OCI-LY7 (cell line): ENCODE measurements around the gene KRTAP11-1. TPM values are rescaled to one million over a fixed set of nuclear protein-coding genes. Genes with fewer than 3 reads are reported as not detected.
A peak's percentile ranks its signal among the peaks of the same experiment; 100 is the strongest.

Experiments used
- BruUV-seq: library from RNA; stranded (reverse); fragments of 400-500 nt; replicated peaks from 2 replicates; lab custom pipeline; 2021; lab: Mats Ljungman, UMichigan
- CTCF ChIA-PET: fragments of 300-600 bp; sonication (Branson Sonifier 250); formaldehyde crosslinking; loops from one replicate; lab custom pipeline; 2022; ENCODE audit warnings: antibody characterized with exemption; ENCODE audit not compliant: unreplicated experiment; lab: Charles Lee
- POLR2A ChIA-PET: fragments of 300-600 bp; sonication (Branson Sonifier 250); formaldehyde crosslinking; loops from one replicate; lab custom pipeline; 2022; ENCODE audit warnings: antibody characterized with exemption; lab: Charles Lee
- DNase-seq: peaks from one replicate; pipeline ENCODE4 v3.0.0-alpha.2; 2015; ENCODE audit warnings: low spot score
- H2AFZ ChIP-seq: fragments of 200-600 bp; sonication (generic), shearing (Covaris generic); 2 replicates; pipeline ENCODE4 v1.6.1; 2014; ENCODE audit warnings: mild to moderate bottlenecking, antibody characterized with exemption, low read length, moderate library complexity
- H3K27ac ChIP-seq: fragments of 200-600 bp; sonication (generic); 2 replicates; pipeline ENCODE4 v1.5.1; 2014; ENCODE audit warnings: mixed run types, low read depth, mild to moderate bottlenecking, moderate library complexity, low read length, inconsistent platforms; ENCODE audit not compliant: poor library complexity, severe bottlenecking
- H3K36me3 ChIP-seq: fragments of 200-600 bp; sonication (generic); 2 replicates; pipeline ENCODE4 v1.6.1; 2014; ENCODE audit warnings: mild to moderate bottlenecking, antibody characterized with exemption, low read length, moderate library complexity, mixed read lengths; ENCODE audit not compliant: insufficient read depth
- H3K4me1 ChIP-seq: fragments of 200-600 bp; sonication (generic); 2 replicates; pipeline ENCODE4 v1.5.1; 2014; ENCODE audit warnings: mild to moderate bottlenecking, low read length; ENCODE audit not compliant: insufficient read depth, poor library complexity, severe bottlenecking
- H3K4me2 ChIP-seq: fragments of 200-600 bp; sonication (generic); 2 replicates; pipeline ENCODE4 v1.6.1; 2014; ENCODE audit warnings: mild to moderate bottlenecking, low read length
- H3K4me3 ChIP-seq: fragments of 200-600 bp; sonication (generic); 2 replicates; pipeline ENCODE4 v1.5.1; 2014; ENCODE audit warnings: mild to moderate bottlenecking, low read depth, low read length; ENCODE audit not compliant: poor library complexity, severe bottlenecking
- H3K79me2 ChIP-seq: fragments of 200-600 bp; sonication (generic); 2 replicates; pipeline ENCODE4 v1.6.1; 2016; ENCODE audit warnings: low read depth, mild to moderate bottlenecking, low read length, moderate library complexity, mixed read lengths; ENCODE audit not compliant: insufficient read depth
- H3K9me2 ChIP-seq: fragments of 200-600 bp; sonication (generic); 2 replicates; pipeline ENCODE4 v1.6.1; 2016; ENCODE audit warnings: mild to moderate bottlenecking, low read length, mixed read lengths; ENCODE audit not compliant: insufficient read depth
- H3K9me3 ChIP-seq: fragments of 200-600 bp; sonication (generic); 2 replicates; pipeline ENCODE4 v1.6.1; 2014; ENCODE audit warnings: mild to moderate bottlenecking, mixed run types, low read length, mixed read lengths
- H4K20me1 ChIP-seq: fragments of 200-600 bp; sonication (generic); 2 replicates; pipeline ENCODE4 v1.6.1; 2014; ENCODE audit warnings: mild to moderate bottlenecking, antibody characterized with exemption, low read length, moderate library complexity, mixed read lengths; ENCODE audit not compliant: insufficient read depth
- EZH2phosphoT487 ChIP-seq: fragments of 200-600 bp; sonication (generic); IDR thresholded peaks from 2 replicates; pipeline ENCODE4 v1.6.1; 2018; ENCODE audit warnings: low read depth, borderline replicate concordance, mild to moderate bottlenecking, mixed run types, antibody characterized with exemption, low read length, moderate library complexity, mixed read lengths
- intact Hi-C: fragments of 100-400 bp; cut with micrococcal nuclease; formaldehyde crosslinking; loops from one replicate; pipeline ENCODE4 v1.10.0; 2022; ENCODE audit not compliant: unreplicated experiment
- total RNA-seq, 2 experiments: library from RNA; depleted of rRNA in 1 of 2; stranded (reverse); fragments of >200 nt in 1 of 2; shearing (Covaris generic) in 1 of 2; gene quantifications; 2 replicates each; pipeline ENCODE4 v1.2.3, GENCODE V29; 2014 to 2022
- TF ChIP-seq, protein P1 (sequence below): fragments of 200-600 bp; sonication (generic); conservative IDR thresholded peaks from 2 replicates; pipeline ENCODE4 v1.5.1; 2014; ENCODE audit warnings: mild to moderate bottlenecking, antibody characterized with exemption, low read length, moderate library complexity, mixed read lengths

KRTAP11-1 gene
- total RNA-seq, 2 experiments from 2014 or later = not detected

DNA sequence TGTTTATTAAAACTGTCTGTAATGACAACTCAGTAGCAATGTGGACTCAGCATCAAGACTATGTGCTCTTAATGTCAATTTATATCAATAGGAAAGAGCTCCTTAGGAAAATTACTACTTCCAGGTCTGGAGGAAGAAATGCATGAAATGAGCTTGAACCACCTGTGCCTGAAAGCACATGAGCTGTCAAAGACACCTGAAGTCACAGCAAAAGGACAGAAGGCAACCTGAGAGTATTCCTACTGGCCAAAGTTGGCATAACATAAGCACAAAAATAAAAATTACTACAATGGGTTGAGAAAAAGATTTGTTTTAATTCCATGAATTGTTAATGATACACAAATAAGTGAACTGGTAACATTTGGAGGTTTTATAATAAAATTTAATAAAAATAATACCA lies 38.4 kb downstream of the KRTAP11-1 start:
- H4K20me1 ChIP-seq = no peaks in the 10 kb centered on the region
- no peak overlapping the region for H3K27ac ChIP-seq
- ChIA-PET CTCF (no interaction called here), POLR2A (interaction anchor here (0.6 to 0.9 kb wide), 2 partner anchors 15 to 1817 kb away, joined by 3 to 4 read pairs; no protein-coding TSS in a partner anchor)
- H3K4me1 ChIP-seq = no peaks in the 10 kb centered on the region
- no TSS peak for BruUV-seq
- intact Hi-C loops = no loop called here
- no peaks in the 10 kb centered on the region for H3K36me3 ChIP-seq
- DNase-seq = no peak
- H3K4me2 ChIP-seq = no peak overlapping the region
- TF ChIP-seq, protein P1, sequence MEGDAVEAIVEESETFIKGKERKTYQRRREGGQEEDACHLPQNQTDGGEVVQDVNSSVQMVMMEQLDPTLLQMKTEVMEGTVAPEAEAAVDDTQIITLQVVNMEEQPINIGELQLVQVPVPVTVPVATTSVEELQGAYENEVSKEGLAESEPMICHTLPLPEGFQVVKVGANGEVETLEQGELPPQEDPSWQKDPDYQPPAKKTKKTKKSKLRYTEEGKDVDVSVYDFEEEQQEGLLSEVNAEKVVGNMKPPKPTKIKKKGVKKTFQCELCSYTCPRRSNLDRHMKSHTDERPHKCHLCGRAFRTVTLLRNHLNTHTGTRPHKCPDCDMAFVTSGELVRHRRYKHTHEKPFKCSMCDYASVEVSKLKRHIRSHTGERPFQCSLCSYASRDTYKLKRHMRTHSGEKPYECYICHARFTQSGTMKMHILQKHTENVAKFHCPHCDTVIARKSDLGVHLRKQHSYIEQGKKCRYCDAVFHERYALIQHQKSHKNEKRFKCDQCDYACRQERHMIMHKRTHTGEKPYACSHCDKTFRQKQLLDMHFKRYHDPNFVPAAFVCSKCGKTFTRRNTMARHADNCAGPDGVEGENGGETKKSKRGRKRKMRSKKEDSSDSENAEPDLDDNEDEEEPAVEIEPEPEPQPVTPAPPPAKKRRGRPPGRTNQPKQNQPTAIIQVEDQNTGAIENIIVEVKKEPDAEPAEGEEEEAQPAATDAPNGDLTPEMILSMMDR = no peak
- no peak overlapping the region for H3K4me3 ChIP-seq
- H3K9me2 ChIP-seq = no peaks in the 10 kb centered on the region
- H3K79me2 ChIP-seq = no peaks in the 10 kb centered on the region
- no peak overlapping the region for H2AFZ ChIP-seq
- no peaks in the 10 kb centered on the region for H3K9me3 ChIP-seq

DNA sequence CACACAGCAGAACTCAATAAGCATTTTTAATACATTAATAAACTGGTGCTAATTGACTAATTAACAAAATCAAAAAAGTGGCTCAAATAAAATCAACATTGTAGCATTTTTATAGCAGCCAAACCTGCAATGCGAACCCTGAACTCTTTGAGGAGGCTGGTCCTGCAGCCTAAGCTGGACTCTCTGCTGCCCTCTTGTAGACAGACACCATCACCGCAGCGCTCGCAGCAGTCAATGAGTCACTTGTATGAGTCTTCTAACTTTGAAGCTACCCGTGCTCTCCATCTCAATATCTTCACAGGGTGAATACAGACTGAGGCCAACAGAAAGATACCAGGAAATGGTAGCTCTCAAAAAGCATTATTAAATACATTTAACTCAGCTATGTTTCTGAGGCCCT lies 42.1 kb downstream of the KRTAP11-1 start:
- intact Hi-C loops = no loop called here
- DNase-seq = peak; percentile 7
- POLR2A ChIA-PET = no interaction called here

DNA sequence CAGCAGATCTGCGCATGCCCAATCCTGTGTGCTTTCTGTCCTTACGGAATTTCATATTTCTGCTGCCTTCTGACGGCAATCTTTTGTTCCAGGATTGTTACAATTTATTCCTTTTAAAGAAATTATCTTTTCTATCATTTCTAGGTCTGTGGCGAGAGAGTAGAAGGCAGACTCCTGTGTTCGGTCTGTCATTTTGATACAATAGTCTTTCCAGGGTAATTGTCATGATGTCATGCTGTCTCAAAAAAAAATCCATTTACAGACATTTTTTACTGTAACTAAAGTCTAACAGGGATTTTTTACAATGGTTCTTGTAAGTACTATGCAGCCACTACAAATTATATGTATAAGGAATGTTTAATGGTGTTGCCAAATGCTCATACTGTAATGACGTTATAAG lies 42.8 kb downstream of the KRTAP11-1 start:
- Histone ChIP-seq H3K9me2 (no peaks in the 10 kb centered on the region), H3K4me1 (no peaks in the 10 kb centered on the region), H3K4me3 (no peak overlapping the region), H3K27ac (no peak overlapping the region), H4K20me1 (no peaks in the 10 kb centered on the region), H3K9me3 (no peaks in the 10 kb centered on the region), H3K36me3 (no peaks in the 10 kb centered on the region), H2AFZ (no peak overlapping the region), H3K79me2 (no peaks in the 10 kb centered on the region), H3K4me2 (no peak overlapping the region)
- TF ChIP-seq EZH2phosphoT487 = no peak
- TF ChIP-seq, protein P1 = no peak
- intact Hi-C loops = no loop called here
- BruUV-seq = no TSS peak
- POLR2A ChIA-PET = no interaction called here
- CTCF ChIA-PET = no interaction called here
- DNase-seq = no peak

More for the DNA sequence above, 42.1 kb downstream of the KRTAP11-1 start:
- no peaks in the 10 kb centered on the region for H3K9me2 ChIP-seq
- H4K20me1 ChIP-seq = no peaks in the 10 kb centered on the region
- H3K4me3 ChIP-seq = no peak overlapping the region
- H3K9me3 ChIP-seq = no peaks in the 10 kb centered on the region
- CTCF ChIA-PET = interaction anchor here (0.6 kb wide), 1 partner anchor 199 kb away, joined by 4 read pairs; the partner anchor contains the start of gene KRTAP19-8
- H3K4me2 ChIP-seq = no peak overlapping the region
- TF ChIP-seq EZH2phosphoT487 = no peak
- TF ChIP-seq, protein P1 = peak; percentile 52
- H3K36me3 ChIP-seq = no peaks in the 10 kb centered on the region
- no peaks in the 10 kb centered on the region for H3K4me1 ChIP-seq
- no TSS peak for BruUV-seq
- no peak overlapping the region for H3K27ac ChIP-seq
- no peaks in the 10 kb centered on the region for H3K79me2 ChIP-seq
- H2AFZ ChIP-seq = no peak overlapping the region
